Right renal pelvis (tissue), 4 donors: ENCODE measurements around the gene AIFM1. TPM values are rescaled to one million over a fixed set of nuclear protein-coding genes. Genes with fewer than 3 reads are reported as not detected.

ENCODE experiments used
- polyA plus RNA-seq, 4 donors: library from polyadenylated mRNA; unstranded; fragments of 120-200 nt; gene quantifications; one replicate each; pipeline ENCODE4 v1.2.1, GENCODE V29; 2013; ENCODE audit not compliant: insufficient read length in 4 of 4

Gene AIFM1
- polyA plus RNA-seq, 4 donors = 88.7 to 95.9 (median 92.2) TPM

Other genes with a start within 250 kb of the AIFM1 start
- gene BCORL1, start 183.2 kb downstream of the AIFM1 start, polyA plus RNA-seq = 10 to 100 TPM; 17.2 to 21.4 (median 18.0) TPM
- gene ELF4, start 55.3 kb downstream of the AIFM1 start, polyA plus RNA-seq = 10 to 100 TPM; 11.4 to 15.2 (median 13.2) TPM
- under 1 TPM; 0.33 to 0.71 (median 0.48) TPM for gene RAB33A, start 6.1 kb upstream of the AIFM1 start, polyA plus RNA-seq
- gene ZNF280C, start 103.1 kb upstream of the AIFM1 start, polyA plus RNA-seq = 1 to 10 TPM; 5.6 to 8.1 (median 7.4) TPM
- 10 to 100 TPM; 20.7 to 27.0 (median 21.4) TPM for gene SLC25A14, start 174.1 kb upstream of the AIFM1 start, polyA plus RNA-seq
- not detected for gene GPR119, start 219.8 kb upstream of the AIFM1 start, polyA plus RNA-seq
- gene RBMX2, start 236.1 kb upstream of the AIFM1 start, polyA plus RNA-seq = 10 to 100 TPM; 28.1 to 31.7 (median 28.7) TPM